GM12878 (cell line): Measurements from ENCODE around the gene CAMK2N2. TPM values are rescaled to one million over a fixed set of nuclear protein-coding genes. Genes with fewer than 3 reads are reported as not detected.

Experiments used
- ATAC-seq: fragments of 200-7000 bp; cut with Tn5 transposase; 3 replicates; pipeline ENCODE4 v1.9.1; 2020; ENCODE audit warnings: mild to moderate bottlenecking, moderate library complexity
- BruUV-seq: library from RNA; stranded (reverse); fragments of 400-500 nt; replicated peaks from 2 replicates; lab custom pipeline; 2021; lab: Mats Ljungman, UMichigan
- CTCF ChIA-PET: fragments of 300-600 bp; sonication (Branson Sonifier 250); formaldehyde crosslinking; extraction: SDS; loops from one replicate; lab custom pipeline; 2021; ENCODE audit warnings: inconsistent platforms; lab: Yijun Ruan, JAX
- POLR2A ChIA-PET: fragments of 350-600 bp; formaldehyde crosslinking; extraction: SDS; loops from one replicate; lab custom pipeline; 2021; ENCODE audit warnings: inconsistent platforms; lab: Charles Lee
- RAD21 ChIA-PET: fragments of 300-600 bp; sonication (Branson Sonifier 250); formaldehyde crosslinking; loops from one replicate; lab custom pipeline; 2023; ENCODE audit warnings: antibody characterized with exemption; ENCODE audit not compliant: unreplicated experiment; lab: Charles Lee
- SMC1A ChIA-PET: fragments of 300-600 bp; sonication (Branson Sonifier 250); formaldehyde crosslinking; loops from one replicate; lab custom pipeline; 2023; ENCODE audit not compliant: unreplicated experiment, uncharacterized antibody; lab: Charles Lee
- DNase-seq: peaks from one replicate; pipeline ENCODE4 v3.0.0-alpha.2; 2011; ENCODE audit warnings: low read depth, low spot score
- FAIRE-seq: peaks from 3 replicates; lab custom pipeline; 2011; peaks lifted over from hg19 to GRCh38; lab: Jason Lieb, UNC
- H2AFZ ChIP-seq: 2 replicates; pipeline ENCODE4 v1.6.0; 2011; ENCODE audit warnings: low read depth, low read length, control low read depth; ENCODE audit not compliant: control insufficient read depth
- H3K27ac ChIP-seq: 2 replicates; pipeline ENCODE4 v1.5.1; 2011; ENCODE audit warnings: control low read depth; ENCODE audit not compliant: control insufficient read depth, insufficient read depth
- H3K27me3 ChIP-seq, 2 experiments: replicated peaks in 1 of 2; 2 replicates each; pipeline versions ENCODE4 v1.6.0 to v1.6.1; 2011; ENCODE audit warnings: low read length in 1 of 2; ENCODE audit not compliant: control insufficient read depth in 2 of 2, insufficient read depth in 2 of 2
- H3K36me3 ChIP-seq, 2 experiments: 2 replicates each; pipeline ENCODE4 v1.5.1; 2011; ENCODE audit warnings: low read length in 1 of 2; ENCODE audit not compliant: control insufficient read depth in 2 of 2, insufficient read depth in 2 of 2
- H3K4me1 ChIP-seq: 2 replicates; pipeline ENCODE4 v1.6.1; 2011; ENCODE audit warnings: mild to moderate bottlenecking, low read length, moderate library complexity, mixed read lengths; ENCODE audit not compliant: control insufficient read depth, insufficient read depth
- H3K4me2 ChIP-seq: 2 replicates; pipeline ENCODE4 v1.6.0; 2011; ENCODE audit warnings: control low read depth; ENCODE audit not compliant: control insufficient read depth, insufficient read depth
- H3K4me3 ChIP-seq: fragments of 200-600 bp; sonication (generic); 2 replicates; pipeline ENCODE4 v1.5.1; 2016
- H3K79me2 ChIP-seq: 2 replicates; pipeline ENCODE4 v1.6.0; 2011; ENCODE audit warnings: low read length; ENCODE audit not compliant: control insufficient read depth, insufficient read depth
- H3K9ac ChIP-seq: 2 replicates; pipeline ENCODE4 v1.8.0; 2011; ENCODE audit warnings: low read length, control low read depth, mixed read lengths; ENCODE audit not compliant: control insufficient read depth, insufficient read depth
- H3K9me3 ChIP-seq: replicated peaks from 3 replicates; pipeline ENCODE4 v1.5.1; 2011; ENCODE audit warnings: mild to moderate bottlenecking, low read length; ENCODE audit not compliant: control insufficient read depth, insufficient read depth
- H4K20me1 ChIP-seq: 2 replicates; pipeline ENCODE4 v1.6.0; 2011; ENCODE audit not compliant: control insufficient read depth, insufficient read depth
- HDAC6 ChIP-seq: fragments of 200-600 bp; sonication (generic); IDR thresholded peaks from one replicate; pipeline ENCODE4 v1.8.0; 2017; ENCODE audit warnings: antibody characterized with exemption; ENCODE audit not compliant: unreplicated experiment
- NR2C1 ChIP-seq: fragments of 450-650 bp; IDR thresholded peaks from 2 replicates; pipeline ENCODE4 v1.6.1; 2017; ENCODE audit warnings: antibody characterized with exemption, mild to moderate bottlenecking, moderate library complexity
- RUNX3 ChIP-seq: IDR thresholded peaks from 2 replicates; pipeline ENCODE4 v1.6.1; 2012; ENCODE audit warnings: low read length, inconsistent platforms
- TAF1 ChIP-seq: IDR thresholded peaks from 2 replicates; pipeline ENCODE4 v1.6.1; 2011; ENCODE audit warnings: mild to moderate bottlenecking, low read depth, low read length, borderline replicate concordance
- ZBED1 ChIP-seq: IDR thresholded peaks from 2 replicates; pipeline ENCODE4 v1.6.1; 2016; ENCODE audit warnings: borderline replicate concordance
- WGBS: methylation state at CpG from one replicate; pipeline ENCODE4 v1.1.6; 2016; ENCODE audit warnings: low lambda C conversion rate; ENCODE audit not compliant: insufficient replicate concordance, insufficient coverage; ENCODE audit errors: missing lambda C conversion rate; 5-methylcytosine and 5-hydroxymethylcytosine counted together
- in situ Hi-C: fragments of 300-500 bp; cut with MboI; formaldehyde crosslinking; loops from 9 replicates; pipeline ENCODE4 v1.14.3; 2018; ENCODE audit warnings: mixed read lengths
- intact Hi-C: fragments of 100-400 bp; cut with micrococcal nuclease; formaldehyde crosslinking; loops from one replicate; pipeline ENCODE4 v1.14.2; 2022; ENCODE audit not compliant: unreplicated experiment
- polyA plus RNA-seq, 11 experiments: library from polyadenylated mRNA; depleted of rRNA in 4 of 11; unstranded in 6 of 11; stranded (reverse) in 5 of 11; fragments of >200 nt; fragmentation: Nextera tagmentation in 4 of 11; fragmentation: Illumina TruSeq in 1 of 11; extraction: Ambion mirVana in 4 of 11; extraction: Trizol in 1 of 11; gene quantifications; 1 replicate in 1 of 11; 2 replicates in 10 of 11; pipeline versions ENCODE4 v1.2.1 to v1.2.3, GENCODE V29; 2011 to 2016; ENCODE audit warnings: inconsistent platforms in 2 of 11, missing spikeins in 2 of 11, low read depth in 1 of 11
- total RNA-seq, 4 experiments: library from RNA; depleted of rRNA in 3 of 4; stranded (reverse); fragments of >200 nt in 3 of 4; fragmentation: Illumina TruSeq in 1 of 4; extraction: Trizol in 1 of 4; gene quantifications; 2 replicates each; pipeline versions ENCODE4 v1.2.1 to v1.2.3, GENCODE V29; 2013 to 2021

CAMK2N2 gene
- total and polyA plus RNA-seq, 10 of the 15 experiments (the other 5 are each of a cell fraction or from before 2014, with no cell fraction given): 0.06 to 1.4 (median 0.45) TPM; not detected in 1

GRCh38 chr3:184261854-184262763 lies 756 bp upstream of the CAMK2N2 start:
- no peaks in the 10 kb centered on the region for H3K9me3 ChIP-seq
- ChIA-PET RAD21 (no interaction called here), POLR2A (interaction anchor here (0.5 kb wide), 1 partner anchor 88 kb away, joined by 5 read pairs; no protein-coding TSS in a partner anchor), SMC1A (no interaction called here), CTCF (interaction anchor here (0.6 to 0.8 kb wide), 2 partner anchors 12 to 112 kb away, joined by 3 to 5 read pairs; partner anchors contain the start of gene EEF1AKMT4)
- H3K27ac ChIP-seq: no peak overlapping the region
- 4% methylated on average over 50 of the region's 66 CpGs for WGBS
- peaks cover 2 to 11% of the 10 kb centered on the region in 2 experiments for H3K27me3 ChIP-seq
- peak overlapping the region; percentile 90 for H3K4me2 ChIP-seq
- no peaks in the 10 kb centered on the region for H3K79me2 ChIP-seq
- peak overlapping the region; percentile 41 for H2AFZ ChIP-seq
- in situ Hi-C loops (no loop called here), intact Hi-C loops (no loop called here)
- DNase-seq (no peak), ATAC-seq (peak; percentile 58), FAIRE-seq (no peak)
- no peaks in the 10 kb centered on the region for H4K20me1 ChIP-seq
- no TSS peak for BruUV-seq
- TF ChIP-seq NR2C1 (no peak), ZBED1 (no peak), HDAC6 (peak; percentile 58), TAF1 (no peak), RUNX3 (no peak)
- no peak overlapping the region for H3K9ac ChIP-seq
- H3K4me3 ChIP-seq: peak overlapping the region; percentile 67; the same call in 1 of the 2 replicates
- no peaks in the 10 kb centered on the region for H3K36me3 ChIP-seq
- H3K4me1 ChIP-seq: 0 out of 2 replicates have a peak, but pooled peaks cover 4% of the 10 kb centered on the region
